GM18870 (cell line): ENCODE measurements around the gene GET4.
A peak's percentile ranks its signal among the peaks of the same experiment; 100 is the strongest.
"Not testable (repeated sequence)": the region's sequence is repeated elsewhere in the genome, so short reads cannot be mapped to it uniquely, and the experiment has no call there.

Experiments used
- ATAC-seq: cut with Tn5 transposase; IDR thresholded peaks from one replicate; pipeline ENCODE4 v1.9.1; 2021; ENCODE audit warnings: moderate library complexity; ENCODE audit not compliant: unreplicated experiment

GET4 gene

GRCh38 chr7:868189-868486, 8.2 kb upstream of the GET4 start:
- no peak for ATAC-seq

- ATAC-seq: no peak
Measured at GRCh38 chr7:869348-869747, 7.0 kb upstream of the GET4 start.

- no peak for ATAC-seq
Measured at GRCh38 chr7:871900-872537, 4.3 kb upstream of the GET4 start.

GRCh38 chr7:872685-873084, 3.7 kb upstream of the GET4 start:
- not testable (repeated sequence) for ATAC-seq

GRCh38 chr7:873367-874002, 2.9 kb upstream of the GET4 start:
- no peak for ATAC-seq

- ATAC-seq: no peak
Measured at GRCh38 chr7:874031-874749, 2.2 kb upstream of the GET4 start.

GRCh38 chr7:875051-875450, 1.3 kb upstream of the GET4 start:
- ATAC-seq: no peak

- no peak for ATAC-seq
Measured at GRCh38 chr7:875476-876076, 778 bp upstream of the GET4 start.

GRCh38 chr7:876972-877311, 588 bp downstream of the GET4 start:
- ATAC-seq: peak; percentile 6

- ATAC-seq: no peak
Measured at GRCh38 chr7:877312-878232, 1.2 kb downstream of the GET4 start.

- ATAC-seq: no peak
Measured at GRCh38 chr7:879093-879492, 2.7 kb downstream of the GET4 start.

GRCh38 chr7:879706-880105, 3.4 kb downstream of the GET4 start:
- ATAC-seq: no peak

GRCh38 chr7:880450-880849, 4.1 kb downstream of the GET4 start:
- ATAC-seq: no peak

GRCh38 chr7:881441-882234, 5.3 kb downstream of the GET4 start:
- no peak for ATAC-seq

GRCh38 chr7:882336-883035, 6.1 kb downstream of the GET4 start:
- no peak for ATAC-seq

GRCh38 chr7:883055-884021, 7.0 kb downstream of the GET4 start:
- no peak for ATAC-seq

- no peak for ATAC-seq
Measured at GRCh38 chr7:884191-885003, 8.0 kb downstream of the GET4 start.
